Panc1 (cell line): Measurements from ENCODE around the gene PDLIM3.

Experiments
- CTCF ChIP-seq: fragments of 450-650 bp; IDR thresholded peaks from 2 replicates; pipeline ENCODE4 v1.5.1; 2017; ENCODE audit warnings: mild to moderate bottlenecking
- POLR2AphosphoS5 ChIP-seq: IDR thresholded peaks from 2 replicates; pipeline ENCODE4 v1.6.1; 2012; ENCODE audit warnings: mild to moderate bottlenecking, low read depth, low read length, moderate library complexity
- TF ChIP-seq, protein P1 (sequence below), 2 experiments: IDR thresholded peaks; 2 replicates each; pipeline ENCODE4 v1.6.1; 2011 to 2012; ENCODE audit warnings: low read depth in 2 of 2, control low read depth in 1 of 2, low read length in 1 of 2, mild to moderate bottlenecking in 1 of 2, moderate library complexity in 1 of 2; ENCODE audit not compliant: insufficient read depth in 1 of 2

DNA sequence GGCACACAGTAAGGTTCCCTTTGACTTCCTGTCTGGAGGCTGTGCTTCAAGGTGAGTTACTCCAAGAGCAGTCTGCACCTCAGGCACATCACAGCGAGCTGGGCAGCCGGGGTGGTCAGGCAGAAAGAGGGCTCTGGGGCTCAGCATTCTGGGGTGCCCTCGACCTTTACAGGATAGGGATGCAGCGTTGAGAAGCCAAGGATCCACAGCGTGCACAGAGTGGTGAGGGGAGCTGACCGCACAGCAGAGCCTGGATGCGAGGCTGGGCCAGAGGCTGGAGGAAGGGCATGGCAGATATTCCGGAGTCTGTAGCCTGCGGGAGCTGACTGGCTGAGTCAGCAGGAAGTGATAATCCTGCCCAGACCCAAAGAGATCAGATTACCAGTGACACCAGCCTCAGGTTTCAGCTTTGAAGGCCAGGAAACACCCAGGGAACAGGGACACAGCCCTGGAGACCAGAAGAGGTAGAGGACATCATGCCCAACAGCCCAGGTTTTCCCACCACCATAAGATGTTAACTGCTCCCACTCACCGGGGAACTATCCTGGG is 38.4 kb upstream of the PDLIM3 start:
- no peak for TF ChIP-seq CTCF
- TF ChIP-seq, protein P1, sequence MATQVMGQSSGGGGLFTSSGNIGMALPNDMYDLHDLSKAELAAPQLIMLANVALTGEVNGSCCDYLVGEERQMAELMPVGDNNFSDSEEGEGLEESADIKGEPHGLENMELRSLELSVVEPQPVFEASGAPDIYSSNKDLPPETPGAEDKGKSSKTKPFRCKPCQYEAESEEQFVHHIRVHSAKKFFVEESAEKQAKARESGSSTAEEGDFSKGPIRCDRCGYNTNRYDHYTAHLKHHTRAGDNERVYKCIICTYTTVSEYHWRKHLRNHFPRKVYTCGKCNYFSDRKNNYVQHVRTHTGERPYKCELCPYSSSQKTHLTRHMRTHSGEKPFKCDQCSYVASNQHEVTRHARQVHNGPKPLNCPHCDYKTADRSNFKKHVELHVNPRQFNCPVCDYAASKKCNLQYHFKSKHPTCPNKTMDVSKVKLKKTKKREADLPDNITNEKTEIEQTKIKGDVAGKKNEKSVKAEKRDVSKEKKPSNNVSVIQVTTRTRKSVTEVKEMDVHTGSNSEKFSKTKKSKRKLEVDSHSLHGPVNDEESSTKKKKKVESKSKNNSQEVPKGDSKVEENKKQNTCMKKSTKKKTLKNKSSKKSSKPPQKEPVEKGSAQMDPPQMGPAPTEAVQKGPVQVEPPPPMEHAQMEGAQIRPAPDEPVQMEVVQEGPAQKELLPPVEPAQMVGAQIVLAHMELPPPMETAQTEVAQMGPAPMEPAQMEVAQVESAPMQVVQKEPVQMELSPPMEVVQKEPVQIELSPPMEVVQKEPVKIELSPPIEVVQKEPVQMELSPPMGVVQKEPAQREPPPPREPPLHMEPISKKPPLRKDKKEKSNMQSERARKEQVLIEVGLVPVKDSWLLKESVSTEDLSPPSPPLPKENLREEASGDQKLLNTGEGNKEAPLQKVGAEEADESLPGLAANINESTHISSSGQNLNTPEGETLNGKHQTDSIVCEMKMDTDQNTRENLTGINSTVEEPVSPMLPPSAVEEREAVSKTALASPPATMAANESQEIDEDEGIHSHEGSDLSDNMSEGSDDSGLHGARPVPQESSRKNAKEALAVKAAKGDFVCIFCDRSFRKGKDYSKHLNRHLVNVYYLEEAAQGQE (IDR thresholded peaks at IDR 0.05; ENCODE audit: insufficient read depth in 1 of 2, low read depth in 2 of 2, low read length in 1 of 2), result no peak
- no peak for TF ChIP-seq POLR2AphosphoS5
